Body of pancreas (tissue), 4 donors: Measurements from ENCODE around the gene CSPG4. TPM values are rescaled to one million over a fixed set of nuclear protein-coding genes. Genes with fewer than 3 reads are reported as not detected.

Experiments used
- ATAC-seq: fragments of 150-250 bp; one replicate; pipeline ENCODE4 v1.9.1; 2016
- DNase-seq, 4 donors: peaks; one replicate each; pipeline ENCODE4 v3.0.0-alpha.2; 2019
- H3K27ac ChIP-seq, 4 donors: fragments of 200-600 bp; sonication (generic); 1 replicate in 3 of 4; 2 replicates in 1 of 4; pipeline versions ENCODE4 v1.5.1 to v1.6.1; 2016 to 2019; ENCODE audit warnings: mild to moderate bottlenecking in 1 of 4, mixed read lengths in 1 of 4, moderate library complexity in 1 of 4
- H3K27me3 ChIP-seq, 2 donors: fragments of 200-600 bp; sonication (generic); one replicate each; pipeline ENCODE4 v1.6.0; 2016; ENCODE audit warnings: mild to moderate bottlenecking in 1 of 2
- H3K36me3 ChIP-seq, 2 donors: fragments of 200-600 bp; sonication (generic); replicated peaks in 1 of 2; 2 replicates each; pipeline ENCODE4 v1.5.1; 2016; ENCODE audit warnings: low read depth in 2 of 2; ENCODE audit not compliant: insufficient read depth in 1 of 2
- H3K4me1 ChIP-seq: fragments of 200-600 bp; sonication (generic); one replicate; pipeline ENCODE4 v1.6.0; 2016
- H3K4me3 ChIP-seq, 2 donors: fragments of 200-600 bp; sonication (generic); 1 replicate in 1 of 2; 2 replicates in 1 of 2; pipeline ENCODE4 v1.5.1; 2016 to 2019
- H3K9me3 ChIP-seq, 3 donors: fragments of 200-600 bp; sonication (generic); 1 replicate in 2 of 3; 2 replicates in 1 of 3; pipeline ENCODE4 v1.5.1; 2016
- POLR2A ChIP-seq, 3 donors: fragments of 450-650 bp; IDR thresholded peaks; one replicate each; pipeline ENCODE4 v1.6.1; 2016; ENCODE audit warnings: antibody characterized with exemption in 3 of 3, mild to moderate bottlenecking in 2 of 3
- WGBS, 2 donors: methylation state at CpG; one replicate each; pipeline ENCODE4 v1.1.5; 2017; 5-methylcytosine and 5-hydroxymethylcytosine counted together
- intact Hi-C: fragments of 100-400 bp; cut with DNase I; formaldehyde crosslinking; loops from one replicate; pipeline ENCODE4 v1.15.1; 2023
- total RNA-seq, 2 donors: library from RNA; depleted of rRNA; stranded (reverse); fragments of >200 nt; gene quantifications; one replicate each; pipeline ENCODE4 v1.1.0, GENCODE V29; 2016
- TF ChIP-seq, protein P1 (sequence below), 7 experiments: fragments of 450-650 bp in 4 of 7; fragments of 200-600 bp in 3 of 7; sonication (generic) in 3 of 7; IDR thresholded peaks; one replicate each; pipeline ENCODE4 v1.5.1; 2016 to 2019; ENCODE audit warnings: antibody characterized with exemption in 7 of 7

CSPG4 gene
- total RNA-seq, 2 donors from 2014 or later = 3.1 to 13.8 TPM

DNA sequence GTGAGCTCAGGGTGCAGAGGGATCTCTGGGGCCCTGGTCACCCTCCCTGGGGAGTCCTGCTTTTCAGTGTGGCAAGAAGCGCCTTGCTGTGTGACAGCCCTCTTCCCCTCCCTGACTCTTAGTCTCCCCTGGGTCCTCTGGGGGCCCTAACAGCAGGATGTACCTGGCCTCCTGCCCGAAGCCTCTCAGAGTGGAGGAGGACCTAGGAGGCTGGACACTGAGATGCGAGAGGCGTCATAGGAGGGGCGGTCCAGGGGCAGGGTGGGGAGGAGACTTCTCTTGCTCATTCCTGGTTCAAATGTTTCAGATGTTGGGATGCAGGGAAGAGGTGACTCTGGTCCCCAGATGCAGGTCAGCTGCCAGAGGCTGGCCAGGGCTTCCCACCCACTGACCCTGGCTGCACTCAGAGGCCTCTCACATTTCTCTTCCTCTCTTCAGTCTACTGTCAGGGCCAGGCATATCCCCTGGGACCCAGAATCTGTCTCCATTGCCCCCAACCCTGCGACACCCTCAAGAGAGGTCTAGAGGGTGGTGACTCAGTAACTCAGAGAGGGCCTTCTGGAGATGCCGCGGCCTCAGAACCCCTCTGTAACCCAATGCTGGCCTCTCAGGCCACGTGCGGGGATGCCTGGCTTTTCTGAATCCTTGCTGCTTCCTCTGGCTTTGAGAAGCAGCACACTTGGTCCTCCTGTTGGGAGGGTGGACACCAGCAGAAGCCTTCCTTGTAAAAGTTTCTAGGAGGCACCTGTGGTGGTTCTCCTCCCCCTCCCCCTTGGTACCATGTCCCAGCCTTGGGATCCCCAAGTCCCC is 39.0 kb downstream of the CSPG4 start:
- WGBS, 2 donors = 81 to 82% methylated on average over 4 to 10 of the region's 10 CpGs
- no peak overlapping the region for H3K4me3 ChIP-seq
- intact Hi-C loops = no loop called here

DNA sequence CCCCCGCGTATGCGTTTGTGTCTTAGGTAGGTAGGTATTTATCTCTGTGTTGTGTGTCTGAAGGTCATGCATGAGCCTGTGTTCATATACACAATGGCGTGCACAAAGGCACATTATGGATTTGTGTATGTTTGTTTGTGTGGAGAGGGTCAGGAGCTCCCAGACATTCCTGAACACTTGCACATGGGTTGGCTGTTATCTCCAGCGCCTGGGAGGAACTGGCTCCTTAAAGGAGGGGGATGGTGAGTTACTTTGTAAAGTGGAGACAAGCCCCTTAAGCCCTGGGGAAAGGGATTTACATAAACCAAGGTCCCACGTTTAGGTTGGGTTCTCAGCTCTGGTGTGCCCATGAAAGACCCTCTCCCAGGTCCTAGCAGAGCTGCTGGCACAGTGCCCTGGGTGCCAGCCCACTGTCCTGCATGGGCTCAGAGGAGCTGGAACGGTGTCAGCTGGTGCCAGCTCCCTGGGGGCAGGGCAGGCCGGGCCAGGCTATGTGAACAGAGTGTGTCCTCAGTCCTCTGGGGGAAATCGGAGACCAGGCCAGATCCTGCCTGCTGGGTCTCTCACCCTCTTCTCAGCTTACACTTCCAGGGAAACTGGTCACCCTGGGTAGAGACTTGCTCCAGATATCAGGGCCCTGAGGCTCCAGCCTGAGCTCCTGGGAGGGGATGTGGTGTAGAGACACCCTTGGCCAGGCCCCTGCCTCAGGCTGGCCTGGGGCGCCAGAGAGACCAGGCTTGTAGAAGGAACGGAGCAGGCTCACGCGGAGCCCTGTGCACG is 39.8 kb downstream of the CSPG4 start:
- no peaks in the 10 kb centered on the region for H3K27me3 ChIP-seq
- peak; percentile 38 for ATAC-seq
- H3K36me3 ChIP-seq = no peaks in the 10 kb centered on the region
- H3K4me3 ChIP-seq = no peak overlapping the region
- intact Hi-C loops = no loop called here
- H3K27ac ChIP-seq = peak overlapping the region; percentile 35 to 64 (median 58)
- TF ChIP-seq, protein P1, sequence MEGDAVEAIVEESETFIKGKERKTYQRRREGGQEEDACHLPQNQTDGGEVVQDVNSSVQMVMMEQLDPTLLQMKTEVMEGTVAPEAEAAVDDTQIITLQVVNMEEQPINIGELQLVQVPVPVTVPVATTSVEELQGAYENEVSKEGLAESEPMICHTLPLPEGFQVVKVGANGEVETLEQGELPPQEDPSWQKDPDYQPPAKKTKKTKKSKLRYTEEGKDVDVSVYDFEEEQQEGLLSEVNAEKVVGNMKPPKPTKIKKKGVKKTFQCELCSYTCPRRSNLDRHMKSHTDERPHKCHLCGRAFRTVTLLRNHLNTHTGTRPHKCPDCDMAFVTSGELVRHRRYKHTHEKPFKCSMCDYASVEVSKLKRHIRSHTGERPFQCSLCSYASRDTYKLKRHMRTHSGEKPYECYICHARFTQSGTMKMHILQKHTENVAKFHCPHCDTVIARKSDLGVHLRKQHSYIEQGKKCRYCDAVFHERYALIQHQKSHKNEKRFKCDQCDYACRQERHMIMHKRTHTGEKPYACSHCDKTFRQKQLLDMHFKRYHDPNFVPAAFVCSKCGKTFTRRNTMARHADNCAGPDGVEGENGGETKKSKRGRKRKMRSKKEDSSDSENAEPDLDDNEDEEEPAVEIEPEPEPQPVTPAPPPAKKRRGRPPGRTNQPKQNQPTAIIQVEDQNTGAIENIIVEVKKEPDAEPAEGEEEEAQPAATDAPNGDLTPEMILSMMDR (IDR thresholded peaks at IDR 0.05) = no peak
- no peak for TF ChIP-seq POLR2A (IDR thresholded peaks at IDR 0.05)
- 38% methylated on average over 5 to 14 of the region's 14 CpGs for WGBS, 2 donors
- peaks cover 35% of the 10 kb centered on the region for H3K4me1 ChIP-seq
- peak in 3 of 4 donors; percentile 41 to 67 (median 64) for DNase-seq
- no peaks in the 10 kb centered on the region for H3K9me3 ChIP-seq

More for the DNA sequence above, 39.0 kb downstream of the CSPG4 start:
- DNase-seq (peak in 3 of 4 donors; percentile 44 to 55 (median 55)), ATAC-seq (peak; percentile 43)
- peak overlapping the region; percentile 35 to 64 (median 50) for H3K27ac ChIP-seq
- H3K27me3 ChIP-seq = no peaks in the 10 kb centered on the region
- no peak for TF ChIP-seq POLR2A (IDR thresholded peaks at IDR 0.05)
- TF ChIP-seq, protein P1 (IDR thresholded peaks at IDR 0.05) = no peak
- no peaks in the 10 kb centered on the region for H3K9me3 ChIP-seq
- H3K36me3 ChIP-seq = no peaks in the 10 kb centered on the region
- peaks cover 31% of the 10 kb centered on the region for H3K4me1 ChIP-seq

DNA sequence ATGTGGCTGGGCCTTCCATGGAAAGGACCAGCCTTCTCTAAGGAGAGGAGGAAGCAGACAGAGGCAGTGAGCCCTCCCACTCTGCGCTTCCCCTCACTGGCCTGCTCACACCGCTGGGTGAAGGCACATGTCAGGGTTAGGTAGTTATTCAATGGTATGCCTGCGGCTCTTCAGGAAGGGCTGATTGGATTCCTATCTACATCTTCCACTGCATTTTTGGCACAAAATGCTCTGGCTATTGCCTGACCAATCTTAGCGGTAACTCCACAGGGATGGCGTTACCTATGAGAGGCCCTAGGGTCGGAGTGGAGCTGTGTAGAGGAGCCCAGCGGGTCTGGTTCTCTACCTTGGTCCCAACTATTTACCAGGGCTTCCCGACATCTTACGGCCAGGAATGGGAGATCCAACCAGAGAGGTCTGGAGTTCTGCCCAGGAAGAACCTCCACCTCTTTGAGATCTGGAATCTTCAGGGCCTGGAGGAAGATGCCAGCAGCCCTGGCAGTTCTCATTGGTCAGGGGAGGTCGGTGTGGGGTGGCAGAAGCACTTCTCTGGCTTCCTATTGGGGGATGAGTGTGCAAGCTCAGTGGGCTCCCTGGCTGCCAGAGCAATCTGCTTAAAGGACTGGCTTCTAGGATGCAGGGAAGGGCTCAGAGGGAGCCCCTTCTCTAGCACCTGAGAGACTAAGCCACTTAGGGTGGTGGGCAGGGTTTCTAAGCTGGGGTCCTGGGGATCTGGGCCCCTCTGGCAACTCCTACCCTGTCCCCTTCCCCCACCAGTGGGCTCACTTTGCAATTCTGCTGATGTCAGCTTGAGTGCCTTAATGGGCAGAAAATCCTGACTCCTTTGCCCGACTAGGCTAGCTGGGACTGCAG is 40.7 kb downstream of the CSPG4 start:
- Histone ChIP-seq H3K36me3 (no peaks in the 10 kb centered on the region), H3K4me1 (peaks cover 41% of the 10 kb centered on the region), H3K27me3 (no peaks in the 10 kb centered on the region), H3K27ac (peak overlapping the region in 2 of 4 donors; percentile 62 to 64), H3K4me3 (no peak overlapping the region), H3K9me3 (no peaks in the 10 kb centered on the region)
- ATAC-seq (no peak), DNase-seq (no peak)
- intact Hi-C loops = no loop called here
- 72 to 73% methylated on average over 6 to 11 of the region's 11 CpGs for WGBS, 2 donors
- TF ChIP-seq, protein P1 (IDR thresholded peaks at IDR 0.05) = no peak
- no peak for TF ChIP-seq POLR2A (IDR thresholded peaks at IDR 0.05)

DNA sequence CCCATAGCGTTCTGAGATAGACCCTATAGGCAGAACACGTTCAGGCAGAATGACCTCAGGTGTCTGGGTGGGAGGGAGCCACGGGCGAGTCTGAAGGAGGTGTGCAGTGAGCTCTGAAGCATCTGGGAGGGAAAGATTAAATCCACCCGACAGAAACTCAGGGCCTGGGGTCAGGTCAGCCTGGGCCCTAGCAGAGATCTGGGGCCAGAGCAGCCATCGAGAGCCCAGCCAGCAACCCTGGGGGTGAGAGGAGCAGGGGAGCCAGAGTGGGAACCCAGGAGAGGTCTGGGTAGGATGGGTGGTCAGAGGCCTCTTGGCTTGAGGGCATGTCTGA is 42.8 kb downstream of the CSPG4 start:
- H3K4me1 ChIP-seq = peaks cover 53% of the 10 kb centered on the region
- no peaks in the 10 kb centered on the region for H3K9me3 ChIP-seq
- intact Hi-C loops = no loop called here
- no peaks in the 10 kb centered on the region for H3K36me3 ChIP-seq
- H3K27me3 ChIP-seq = no peaks in the 10 kb centered on the region
- 76 to 83% methylated on average over 4 to 6 of the region's 6 CpGs for WGBS, 2 donors
- no peak overlapping the region for H3K27ac ChIP-seq
- no peak overlapping the region for H3K4me3 ChIP-seq
- TF ChIP-seq, protein P1 (IDR thresholded peaks at IDR 0.05) = no peak
- TF ChIP-seq POLR2A (IDR thresholded peaks at IDR 0.05) = no peak
- ATAC-seq (no peak), DNase-seq (no peak)
